NCI-H345 treated with DMSO at 0.1 percent for 48 hours (cell line): ENCODE measurements around the gene NHERF2.

Experiments used
- DNase-seq: peaks from one replicate; lab custom pipeline; 2025; ENCODE audit not compliant: unreplicated experiment; lab: John Stamatoyannopoulos, UW

The NHERF2 gene

DNA sequence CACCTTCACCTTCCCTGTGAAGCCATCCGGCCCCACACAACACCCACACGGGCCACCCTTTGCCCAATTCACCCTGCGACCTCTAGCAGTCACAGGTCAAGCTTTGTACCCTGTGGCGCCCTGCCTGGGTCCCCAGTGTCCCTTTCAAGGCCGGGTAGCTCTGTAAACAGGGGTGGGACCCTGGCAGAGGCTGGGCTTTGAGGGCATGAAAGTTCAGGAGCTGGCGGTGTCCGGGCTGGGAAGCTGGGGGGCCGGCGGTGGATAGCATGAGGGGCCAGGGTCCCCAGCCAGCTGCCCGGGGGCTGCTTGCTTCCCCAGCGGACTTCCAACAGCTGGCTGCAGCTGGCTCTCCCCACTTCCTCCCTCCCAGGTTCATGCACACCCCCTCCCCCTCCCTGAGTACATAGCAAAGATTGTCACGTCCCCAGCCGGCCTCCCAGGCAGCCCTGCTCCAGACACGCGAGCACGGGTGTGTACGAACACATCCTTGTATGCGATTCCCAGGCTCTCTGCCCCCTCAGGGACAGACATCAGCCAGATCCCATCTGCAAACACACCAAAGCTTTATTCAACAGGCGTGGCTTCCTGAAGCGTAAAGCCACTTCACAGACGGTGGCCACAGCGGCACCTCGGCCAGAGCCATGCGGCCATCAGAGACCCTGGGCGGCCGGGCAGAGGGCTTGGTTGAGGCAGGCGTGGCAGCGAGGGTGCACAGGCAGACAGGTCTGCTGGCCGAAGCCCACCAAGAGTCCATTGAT, 12.8 kb downstream of the NHERF2 start:
- no peak for DNase-seq

DNA sequence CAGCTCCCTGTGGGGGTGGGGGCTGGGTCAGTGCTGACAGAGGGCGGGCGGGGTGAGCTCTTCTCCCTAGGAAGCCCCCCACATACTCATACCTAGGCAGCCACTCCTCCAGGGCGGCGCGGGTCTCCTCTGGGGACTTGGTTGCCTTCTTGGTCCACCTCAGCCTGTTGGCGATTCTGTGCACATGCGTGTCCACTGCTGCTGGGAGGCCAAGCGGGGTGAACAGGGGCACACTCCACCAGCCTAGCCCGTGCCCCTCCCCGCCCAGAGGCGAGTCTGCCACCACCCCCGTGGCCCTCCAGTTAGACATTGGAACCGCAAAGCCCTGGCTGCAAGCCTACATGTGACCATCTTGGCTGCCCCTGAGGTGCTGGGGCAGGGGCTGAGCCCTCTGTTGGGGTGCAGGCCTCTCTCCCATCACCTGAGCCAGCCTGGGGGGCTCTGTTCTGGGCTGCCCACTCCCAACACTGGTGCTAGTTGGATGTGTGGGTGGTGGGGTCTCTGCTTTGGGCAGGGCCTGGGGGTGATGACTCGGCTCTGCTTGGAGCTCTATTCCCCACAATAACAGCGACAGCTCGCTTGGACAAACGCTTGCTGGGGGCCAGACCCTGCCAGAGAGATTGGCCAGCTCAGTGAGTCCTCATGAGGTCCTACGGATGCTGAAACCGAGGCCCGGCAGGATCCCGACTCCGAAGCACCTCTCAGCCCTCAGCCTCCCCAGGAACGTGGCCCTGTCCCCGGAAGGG, 13.5 kb downstream of the NHERF2 start:
- no peak for DNase-seq

GRCh38 chr16:2040787-2041522, 14.3 kb downstream of the NHERF2 start:
- no peak for DNase-seq

- DNase-seq, result peak; percentile 82
These were observed 15.7 kb downstream of the NHERF2 start for GRCh38 chr16:2042171-2042985.

- DNase-seq, result no peak
These were observed 16.4 kb downstream of the NHERF2 start for GRCh38 chr16:2042986-2043666.

DNA sequence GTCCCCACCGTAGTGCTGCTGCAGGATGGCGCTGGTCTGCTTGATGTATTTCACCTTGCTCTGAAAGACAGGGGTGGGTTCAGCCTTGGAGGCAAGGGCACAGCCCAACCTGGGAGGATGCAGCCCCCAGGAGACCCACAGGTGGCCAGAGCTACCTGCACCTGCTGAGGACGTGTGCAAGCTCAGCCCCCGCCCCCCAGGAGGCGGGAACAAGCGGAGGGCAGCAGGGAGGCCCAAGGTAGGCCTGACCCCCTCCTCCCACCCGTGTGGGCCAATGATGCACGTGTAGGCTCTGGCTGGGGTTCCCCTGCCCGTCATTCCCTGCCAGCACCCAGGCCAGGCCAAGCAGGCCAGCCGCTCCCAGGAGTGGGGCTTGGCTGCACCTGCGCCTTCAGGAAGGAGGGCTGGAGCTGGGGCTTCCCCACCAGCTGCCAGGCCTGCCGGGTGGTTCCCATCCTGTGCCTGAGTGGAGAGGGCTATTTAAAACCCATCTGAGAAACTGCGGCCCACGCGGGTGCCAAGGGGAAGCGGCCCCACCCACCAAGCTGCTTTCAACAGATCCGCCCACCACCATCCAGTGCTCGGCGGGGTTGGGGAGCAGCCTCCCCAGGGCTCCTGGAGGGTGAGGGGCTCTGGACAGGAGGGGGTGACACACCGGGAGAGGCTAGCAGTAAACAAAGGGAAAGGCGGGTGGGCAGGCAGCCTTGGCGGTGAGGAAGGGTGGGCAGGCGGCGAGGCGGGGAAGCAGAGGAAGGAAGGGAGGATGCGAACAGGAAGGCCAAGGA, 17.2 kb downstream of the NHERF2 start:
- DNase-seq, result no peak

GRCh38 chr16:2044541-2044940, 17.8 kb downstream of the NHERF2 start:
- no peak for DNase-seq

GRCh38 chr16:2045965-2046892, 19.5 kb downstream of the NHERF2 start:
- no peak for DNase-seq

DNA sequence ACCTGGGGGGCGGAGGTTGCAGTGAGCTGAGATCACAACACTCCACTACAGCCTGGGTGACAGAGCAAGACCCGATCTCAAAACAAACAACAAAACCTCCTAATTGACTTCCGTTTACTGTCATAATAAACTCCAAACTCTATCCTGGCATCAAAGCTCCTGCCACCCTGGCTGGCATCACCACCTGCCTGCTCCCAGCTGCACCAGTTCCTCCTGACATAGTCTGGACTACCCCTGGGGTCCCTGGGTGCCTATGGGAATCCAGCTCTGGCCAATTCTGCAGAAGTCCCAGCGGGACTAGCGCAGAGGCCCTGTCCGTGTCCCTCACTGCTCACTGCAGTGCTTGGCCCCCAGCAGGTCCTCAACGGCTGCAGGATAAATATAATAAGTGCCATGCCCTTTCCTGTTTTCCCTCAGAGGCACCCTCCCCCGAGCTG, 20.2 kb downstream of the NHERF2 start:
- DNase-seq, result no peak

DNA sequence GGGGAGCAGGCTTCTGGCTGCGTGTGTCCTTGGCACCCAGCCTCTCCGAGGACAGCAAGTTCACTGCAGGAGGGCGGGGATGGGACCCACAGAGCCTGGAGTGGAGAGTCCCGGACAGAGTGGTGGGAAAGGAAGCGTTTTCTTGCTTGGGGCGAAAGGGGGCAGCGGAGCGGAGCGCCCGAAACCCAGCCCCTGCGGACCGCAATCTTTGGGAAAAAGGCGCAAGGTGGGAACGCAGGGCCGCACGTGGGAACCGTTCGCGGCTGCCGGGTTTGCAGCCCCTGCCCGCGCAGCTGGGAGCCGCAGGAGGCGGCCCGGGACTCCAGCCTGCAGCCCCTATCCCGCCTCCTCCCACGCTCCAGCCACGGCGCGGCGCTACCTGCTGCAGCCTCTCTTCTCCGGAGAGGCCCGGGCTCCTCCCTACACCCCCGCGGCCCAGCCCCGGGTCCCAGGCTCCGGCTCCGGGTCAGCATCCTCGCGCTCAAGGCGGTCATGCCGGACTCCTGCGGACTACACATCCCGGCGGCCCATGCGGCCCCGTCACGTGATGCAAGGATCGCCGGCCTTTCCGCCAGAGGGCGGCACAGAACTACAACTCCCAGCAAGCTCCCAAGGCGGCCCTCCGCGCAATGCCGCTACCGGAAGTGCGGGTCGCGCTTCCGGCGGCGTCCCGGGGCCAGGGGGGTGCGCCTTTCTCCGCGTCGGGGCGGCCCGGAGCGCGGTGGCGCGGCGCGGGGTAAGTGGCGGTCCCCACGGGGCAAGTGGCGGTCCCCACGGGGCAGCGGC, 20.8 kb downstream of the NHERF2 start, which contains the start of the genes NTHL1 and TSC2:
Gene NTHL1, minus strand, starts transcription at position 505 of the 786 bp plus-strand sequence. Its CDS starts 11 bp downstream, at position 494.
Gene TSC2, plus strand, starts transcription at position 656 of the 786 bp plus-strand sequence. CDS start 631 bp downstream, outside the sequence.
- peak; percentile 91 for DNase-seq

DNA sequence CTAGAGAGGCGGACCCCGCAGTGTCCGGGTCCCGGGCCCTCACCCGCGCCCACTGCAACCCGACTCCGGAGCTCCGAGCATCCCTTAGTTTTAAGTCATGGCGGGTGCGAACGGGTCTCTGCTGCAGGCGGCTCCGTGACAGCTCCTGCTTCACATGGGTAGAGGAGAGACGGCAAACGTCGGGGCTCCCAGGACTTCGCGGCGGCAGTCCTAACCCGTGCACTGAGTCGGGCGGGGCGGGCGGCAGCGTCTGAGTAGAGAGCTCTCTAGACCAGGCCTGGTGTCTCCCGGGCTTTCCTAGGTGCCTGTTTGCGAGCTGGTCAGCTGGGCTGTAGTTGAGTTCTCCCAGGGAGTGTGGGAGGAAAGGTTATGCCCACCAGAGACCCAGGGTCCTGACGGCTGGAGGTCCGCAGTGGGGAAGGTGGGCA, 21.4 kb downstream of the NHERF2 start:
- no peak for DNase-seq

- no peak for DNase-seq
These were observed 26.5 kb downstream of the NHERF2 start for GRCh38 chr16:2053211-2053610.

- no peak for DNase-seq
These were observed 27.2 kb downstream of the NHERF2 start for GRCh38 chr16:2053897-2054296.

DNA sequence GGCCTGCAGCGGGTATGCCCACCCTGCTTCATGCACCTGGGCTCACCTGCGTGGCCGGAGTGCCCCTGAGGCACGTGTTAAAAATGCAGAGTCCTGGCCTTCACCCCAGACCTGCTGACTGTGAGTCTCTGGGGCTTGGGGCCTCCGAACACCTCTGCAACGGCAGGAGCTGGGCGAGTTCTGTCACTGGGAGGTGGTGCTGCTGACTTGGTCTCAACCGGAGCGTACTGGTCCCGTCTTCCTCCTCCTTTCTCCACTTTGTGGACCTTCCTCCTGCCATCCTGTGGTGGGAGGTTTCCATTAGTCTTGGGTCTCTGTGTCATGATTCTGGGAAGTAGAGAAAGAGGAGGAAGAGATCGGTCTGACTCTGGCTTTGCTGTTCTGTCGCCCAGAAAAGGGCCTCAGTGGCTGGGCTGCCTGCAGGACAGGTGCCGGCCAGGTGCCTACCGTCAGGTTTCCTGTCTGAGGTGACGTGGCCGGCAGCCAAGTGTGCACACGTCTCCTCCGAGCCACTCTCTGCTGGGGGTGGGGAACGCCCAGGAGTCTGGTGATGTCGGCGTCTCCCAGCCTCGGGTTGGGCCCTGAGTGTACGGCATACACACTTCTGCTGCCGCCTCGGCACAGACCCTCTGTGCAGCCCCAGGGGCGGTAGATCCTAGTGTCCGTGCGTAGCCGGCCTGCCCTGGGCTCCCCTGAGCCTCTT, 28.0 kb downstream of the NHERF2 start:
- peak; percentile 60 for DNase-seq

DNA sequence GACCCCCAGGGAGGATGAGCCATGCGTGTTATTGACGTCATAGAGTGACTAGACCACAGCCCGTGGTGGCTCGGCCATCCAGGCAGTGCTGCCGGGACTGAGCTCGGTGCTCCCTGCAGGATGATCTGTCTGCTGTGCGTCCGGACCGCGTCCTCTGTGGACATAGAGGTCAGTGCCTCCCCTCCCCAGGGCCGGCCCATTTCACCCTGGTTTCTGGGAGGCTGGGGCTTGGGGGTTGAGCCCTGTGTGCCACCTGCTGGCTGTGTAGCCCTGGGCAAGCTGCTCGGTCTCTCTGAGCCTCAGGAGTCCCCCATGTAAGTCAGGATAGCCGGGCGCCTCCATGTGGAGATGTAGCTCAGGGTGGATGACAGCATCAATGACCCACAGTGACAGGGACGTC, 29.4 kb downstream of the NHERF2 start:
- DNase-seq, result no peak

GRCh38 chr16:2056681-2057407, 30.1 kb downstream of the NHERF2 start:
- no peak for DNase-seq
